KMS-11 (cell line): Measurements from ENCODE around the gene TLDC2.
A peak's percentile ranks its signal among the peaks of the same experiment; 100 is the strongest.
"Not testable (repeated sequence)": the region's sequence is repeated elsewhere in the genome, so short reads cannot be mapped to it uniquely, and the experiment has no call there.

Experiments
- H2AFZ ChIP-seq: fragments of 200-600 bp; sonication (generic); 2 replicates; pipeline ENCODE4 v1.6.1; 2016; ENCODE audit warnings: antibody characterized with exemption, mixed run types, low read depth
- H3K27ac ChIP-seq: fragments of 200-600 bp; sonication (generic); 2 replicates; pipeline ENCODE4 v1.6.1; 2016; ENCODE audit warnings: mild to moderate bottlenecking, mixed run types
- H3K27me3 ChIP-seq: fragments of 200-600 bp; sonication (generic); 2 replicates; pipeline ENCODE4 v1.6.1; 2017; ENCODE audit warnings: mild to moderate bottlenecking, low read depth, mixed run types, moderate library complexity; ENCODE audit not compliant: insufficient read depth
- H3K36me3 ChIP-seq: fragments of 200-600 bp; sonication (generic); 2 replicates; pipeline ENCODE4 v1.6.1; 2017; ENCODE audit warnings: mild to moderate bottlenecking, mixed run types; ENCODE audit not compliant: insufficient read depth
- H3K4me1 ChIP-seq: fragments of 200-600 bp; sonication (generic); 2 replicates; pipeline ENCODE4 v1.6.1; 2016; ENCODE audit warnings: mild to moderate bottlenecking, low read depth, mixed run types; ENCODE audit not compliant: poor library complexity, severe bottlenecking
- H3K4me2 ChIP-seq: fragments of 200-600 bp; sonication (generic); 2 replicates; pipeline ENCODE4 v1.7.0; 2016; ENCODE audit warnings: mild to moderate bottlenecking, mixed run types
- H3K4me3 ChIP-seq: fragments of 200-600 bp; sonication (generic); IDR thresholded peaks from 2 replicates; pipeline ENCODE4 v1.6.1; 2017; ENCODE audit warnings: low read depth, low read length, mixed read lengths; ENCODE audit not compliant: insufficient read depth
- H3K79me2 ChIP-seq: fragments of 200-600 bp; sonication (generic); 2 replicates; pipeline ENCODE4 v1.6.1; 2016; ENCODE audit warnings: low read depth, mixed run types; ENCODE audit not compliant: insufficient read depth
- H3K9ac ChIP-seq: fragments of 200-600 bp; sonication (generic); 2 replicates; pipeline ENCODE4 v1.6.1; 2016; ENCODE audit warnings: mild to moderate bottlenecking, mixed run types
- H4K20me1 ChIP-seq: fragments of 200-600 bp; sonication (generic); 2 replicates; pipeline ENCODE4 v1.6.1; 2016; ENCODE audit warnings: mild to moderate bottlenecking, mixed run types; ENCODE audit not compliant: insufficient read depth
- CTCF ChIP-seq: fragments of 200-600 bp; sonication (generic); conservative IDR thresholded peaks from 2 replicates; pipeline ENCODE4 v1.6.1; 2017; ENCODE audit warnings: low read depth, mild to moderate bottlenecking, antibody characterized with exemption, low read length, moderate library complexity, mixed read lengths

TLDC2 gene

GRCh38 chr20:36872852-36873251 lies 3.1 kb upstream of the TLDC2 start:
- H3K4me3 ChIP-seq, result no peak overlapping the region
- no peak overlapping the region for H3K9ac ChIP-seq
- H2AFZ ChIP-seq, result no peak overlapping the region
- H4K20me1 ChIP-seq, result no peaks in the 10 kb centered on the region
- TF ChIP-seq CTCF, result no peak
- no peak overlapping the region for H3K4me2 ChIP-seq
- H3K79me2 ChIP-seq, result no peaks in the 10 kb centered on the region
- no peaks in the 10 kb centered on the region for H3K36me3 ChIP-seq
- no peaks in the 10 kb centered on the region for H3K27me3 ChIP-seq
- H3K4me1 ChIP-seq, result peaks cover 15% of the 10 kb centered on the region
- no peak overlapping the region for H3K27ac ChIP-seq

- Histone ChIP-seq H3K4me1 (peaks cover 15% of the 10 kb centered on the region), H3K9ac (no peak overlapping the region), H2AFZ (no peak overlapping the region), H3K4me2 (no peak overlapping the region), H3K79me2 (no peaks in the 10 kb centered on the region), H3K27me3 (no peaks in the 10 kb centered on the region), H3K27ac (no peak overlapping the region), H3K36me3 (no peaks in the 10 kb centered on the region), H4K20me1 (no peaks in the 10 kb centered on the region), H3K4me3 (no peak overlapping the region)
- no peak for TF ChIP-seq CTCF
Measured at GRCh38 chr20:36873498-36874189, 2.3 kb upstream of the TLDC2 start.

GRCh38 chr20:36875093-36875492 lies 845 bp upstream of the TLDC2 start:
- Histone ChIP-seq H3K4me2 (peak overlapping the region; percentile 23; the same call in 1 of the 2 replicates), H3K4me1 (peaks cover 18% of the 10 kb centered on the region)
- H3K79me2 ChIP-seq, H3K4me3 ChIP-seq, H3K36me3 ChIP-seq, H4K20me1 ChIP-seq, H2AFZ ChIP-seq, H3K27me3 ChIP-seq, H3K27ac ChIP-seq, H3K9ac ChIP-seq: not testable (repeated sequence)

GRCh38 chr20:36876473-36876833 lies 515 bp downstream of the TLDC2 start:
- no peaks in the 10 kb centered on the region for H4K20me1 ChIP-seq
- H3K4me3 ChIP-seq, result no peak overlapping the region
- no peak overlapping the region for H3K9ac ChIP-seq
- peaks cover 18% of the 10 kb centered on the region for H3K4me1 ChIP-seq
- no peak overlapping the region for H3K27ac ChIP-seq
- no peaks in the 10 kb centered on the region for H3K27me3 ChIP-seq
- no peak overlapping the region for H3K4me2 ChIP-seq
- TF ChIP-seq CTCF, result no peak
- H3K36me3 ChIP-seq, result no peaks in the 10 kb centered on the region
- no peaks in the 10 kb centered on the region for H3K79me2 ChIP-seq
- H2AFZ ChIP-seq, result no peak overlapping the region

GRCh38 chr20:36878941-36879340 lies 3.0 kb downstream of the TLDC2 start:
- H3K27ac ChIP-seq, result no peak overlapping the region
- TF ChIP-seq CTCF, result no peak
- no peaks in the 10 kb centered on the region for H4K20me1 ChIP-seq
- no peak overlapping the region for H2AFZ ChIP-seq
- H3K27me3 ChIP-seq, result no peaks in the 10 kb centered on the region
- peaks cover 18% of the 10 kb centered on the region for H3K4me1 ChIP-seq
- no peaks in the 10 kb centered on the region for H3K79me2 ChIP-seq
- no peaks in the 10 kb centered on the region for H3K36me3 ChIP-seq
- H3K9ac ChIP-seq, result no peak overlapping the region
- H3K4me2 ChIP-seq, result no peak overlapping the region
- H3K4me3 ChIP-seq, result no peak overlapping the region
